Testis (tissue), 2 donors: ENCODE measurements around the gene SEPTIN8.

Experiments
- CTCF ChIP-seq, 3 experiments: fragments of 450-650 bp in 2 of 3; fragments of 200-600 bp in 1 of 3; sonication (generic) in 1 of 3; IDR thresholded peaks; one replicate each; pipeline ENCODE4 v1.5.1; 2016 to 2019; ENCODE audit warnings: antibody characterized with exemption in 3 of 3, mild to moderate bottlenecking in 2 of 3, moderate library complexity in 1 of 3
- POLR2A ChIP-seq: fragments of 450-650 bp; IDR thresholded peaks from one replicate; pipeline ENCODE4 v1.6.1; 2017; ENCODE audit warnings: antibody characterized with exemption, mild to moderate bottlenecking, moderate library complexity

GRCh38 chr5:132736853-132737833, 39.9 kb downstream of the SEPTIN8 start, which contains the start of gene KIF3A:
- peak; percentile 13 to 26 (median 16) for TF ChIP-seq CTCF (IDR thresholded peaks at IDR 0.05)
- TF ChIP-seq POLR2A: no peak
